GM18907 (cell line): ENCODE data around the gene HOXA3.
A peak's percentile ranks its signal among the peaks of the same experiment; 100 is the strongest.

Source experiments
- ATAC-seq: cut with Tn5 transposase; IDR thresholded peaks from one replicate; pipeline ENCODE4 v1.9.1; 2021; ENCODE audit warnings: mild to moderate bottlenecking, moderate library complexity; ENCODE audit not compliant: unreplicated experiment

The HOXA3 gene

GRCh38 chr7:27106181-27106900 is 46.0 kb downstream of the HOXA3 start:
- ATAC-seq: no peak

- ATAC-seq: no peak
Measured at GRCh38 chr7:27105301-27106031, 46.9 kb downstream of the HOXA3 start.

GRCh38 chr7:27104341-27105058 is 47.9 kb downstream of the HOXA3 start:
- ATAC-seq: no peak

GRCh38 chr7:27103489-27104226 is 48.7 kb downstream of the HOXA3 start:
- ATAC-seq: no peak

- ATAC-seq: no peak
Measured at GRCh38 chr7:27102581-27103442, 49.6 kb downstream of the HOXA3 start, which contains the start of gene HOXA2. Gene HOXA2, minus strand, starts transcription at chr7:27102683. Its CDS starts 183 bp downstream, at chr7:27102500.

GRCh38 chr7:27101957-27102580 is 50.3 kb downstream of the HOXA3 start:
- no peak for ATAC-seq

- no peak for ATAC-seq
Measured at GRCh38 chr7:27101171-27101956, 51.0 kb downstream of the HOXA3 start.

GRCh38 chr7:27100694-27101170 is 51.7 kb downstream of the HOXA3 start:
- ATAC-seq: no peak

- no peak for ATAC-seq
Measured at GRCh38 chr7:27099453-27100370, 52.7 kb downstream of the HOXA3 start.

GRCh38 chr7:27098578-27099451 is 53.6 kb downstream of the HOXA3 start:
- no peak for ATAC-seq

- no peak for ATAC-seq
Measured at GRCh38 chr7:27097686-27098577, 54.5 kb downstream of the HOXA3 start.

GRCh38 chr7:27096768-27097514 is 55.4 kb downstream of the HOXA3 start:
- no peak for ATAC-seq

GRCh38 chr7:27095897-27096767 is 56.3 kb downstream of the HOXA3 start, which contains the start of gene HOXA1:
Gene HOXA1, minus strand, starts transcription at chr7:27096000. Its CDS starts 88 bp downstream, at chr7:27095912.
- ATAC-seq: peak; percentile 87
